HCT116 (cell line): ENCODE measurements around the gene NEURL4. TPM values are rescaled to one million over a fixed set of nuclear protein-coding genes. Genes with fewer than 3 reads are reported as not detected.
"Not testable (repeated sequence)": the region's sequence is repeated elsewhere in the genome, so short reads cannot be mapped to it uniquely, and the experiment has no call there.

Source experiments
- ATAC-seq: fragments of 200-7000 bp; cut with Tn5 transposase; 2 replicates; pipeline ENCODE4 v1.9.1; 2020; ENCODE audit warnings: mild to moderate bottlenecking, moderate library complexity
- BruUV-seq: library from RNA; stranded (reverse); fragments of 400-500 nt; replicated peaks from 2 replicates; lab custom pipeline; 2021; lab: Mats Ljungman, UMichigan
- CTCF ChIA-PET: fragments of 300-600 bp; sonication (Branson Sonifier 250); formaldehyde crosslinking; loops from one replicate; lab custom pipeline; 2021; ENCODE audit warnings: antibody characterized with exemption; lab: Charles Lee
- POLR2A ChIA-PET: fragments of 300-600, 350-600 bp; sonication (Branson Sonifier 250); formaldehyde crosslinking; loops from one replicate; lab custom pipeline; 2021; ENCODE audit warnings: antibody characterized with exemption; lab: Charles Lee
- RAD21 ChIA-PET, 2 experiments: fragments of 300-600 bp; sonication (Branson Sonifier 250); formaldehyde crosslinking; loops; one replicate each; lab custom pipeline; 2023; ENCODE audit warnings: low total read pairs in 2 of 2; ENCODE audit not compliant: uncharacterized antibody in 2 of 2, unreplicated experiment in 2 of 2, low non-redundant PET in 1 of 2; lab: Charles Lee
- DNase-seq: peaks from one replicate; pipeline ENCODE4 v3.0.0-alpha.2; 2010; ENCODE audit warnings: low read depth, low spot score
- H2AFZ ChIP-seq: fragments of 200-600 bp; shearing (Covaris generic), sonication (generic); 2 replicates; pipeline ENCODE4 v1.6.1; 2017; ENCODE audit warnings: low read depth, mixed run types, mixed read lengths, antibody characterized with exemption, low read length; ENCODE audit not compliant: poor library complexity, severe bottlenecking
- H3K27ac ChIP-seq: 2 replicates; pipeline ENCODE4 v1.5.1; 2012; ENCODE audit warnings: low read depth, low read length
- H3K27me3 ChIP-seq: fragments of 200-600 bp; sonication (generic); 2 replicates; pipeline ENCODE4 v1.6.1; 2016; ENCODE audit warnings: mixed run types, low read length, mixed read lengths; ENCODE audit not compliant: insufficient read depth
- H3K36me3 ChIP-seq, 2 experiments: fragments of 200-500 bp in 1 of 2; fragments of 200-600 bp in 1 of 2; sonication (Bioruptor generic) in 1 of 2; sonication (generic) in 1 of 2; 2 replicates each; pipeline versions ENCODE4 v1.5.1 to v1.6.1; 2014 to 2016; ENCODE audit warnings: low read length in 2 of 2, inconsistent platforms in 1 of 2, mixed read lengths in 1 of 2, mixed run types in 1 of 2; ENCODE audit not compliant: insufficient read depth in 2 of 2, control insufficient read depth in 1 of 2
- H3K4me1 ChIP-seq, 2 experiments: fragments of 200-600 bp in 1 of 2; sonication (generic) in 1 of 2; 2 replicates each; pipeline versions ENCODE4 v1.5.1 to v1.6.1; 2012 to 2017; ENCODE audit warnings: low read length in 2 of 2, inconsistent platforms in 1 of 2, mild to moderate bottlenecking in 1 of 2, mixed read lengths in 1 of 2, mixed run types in 1 of 2, moderate library complexity in 1 of 2; ENCODE audit not compliant: insufficient read depth in 2 of 2, control insufficient read depth in 1 of 2
- H3K4me2 ChIP-seq: fragments of 200-600 bp; sonication (generic); 2 replicates; pipeline ENCODE4 v1.6.1; 2017; ENCODE audit warnings: mixed run types, low read length, mixed read lengths
- H3K4me3 ChIP-seq, 2 experiments: fragments of 200-600 bp in 1 of 2; sonication (generic) in 1 of 2; replicated peaks in 1 of 2; 2 replicates each; pipeline ENCODE4 v1.5.1; 2011 to 2016; ENCODE audit warnings: low read length in 2 of 2, control low read depth in 1 of 2, low read depth in 1 of 2, mild to moderate bottlenecking in 1 of 2, mixed read lengths in 1 of 2, mixed run types in 1 of 2
- H3K79me2 ChIP-seq: fragments of 200-600 bp; sonication (generic); 2 replicates; pipeline ENCODE4 v1.6.1; 2017; ENCODE audit warnings: mild to moderate bottlenecking, mixed run types, low read length, moderate library complexity, mixed read lengths; ENCODE audit not compliant: insufficient read depth
- H3K9ac ChIP-seq: fragments of 200-600 bp; sonication (generic); 2 replicates; pipeline ENCODE4 v1.6.1; 2016; ENCODE audit warnings: low read length, mixed read lengths
- H3K9me2 ChIP-seq: fragments of 200-600 bp; sonication (generic), shearing (Covaris generic); 2 replicates; pipeline ENCODE4 v1.6.1; 2017; ENCODE audit warnings: mixed run types, mild to moderate bottlenecking, moderate library complexity; ENCODE audit not compliant: insufficient read depth
- H3K9me3 ChIP-seq, 2 experiments: fragments of 200-500 bp in 1 of 2; fragments of 200-600 bp in 1 of 2; sonication (Bioruptor generic) in 1 of 2; sonication (generic) in 1 of 2; 2 replicates each; pipeline ENCODE4 v1.6.1; 2014 to 2017; ENCODE audit warnings: low read length in 2 of 2, mixed read lengths in 2 of 2, inconsistent platforms in 1 of 2, low read depth in 1 of 2, mild to moderate bottlenecking in 1 of 2, mixed run types in 1 of 2, moderate library complexity in 1 of 2; ENCODE audit not compliant: control insufficient read depth in 1 of 2, insufficient read depth in 1 of 2
- H4K20me1 ChIP-seq: fragments of 200-600 bp; sonication (generic), shearing (Covaris generic); 2 replicates; pipeline ENCODE4 v1.6.1; 2017; ENCODE audit warnings: mixed run types, mild to moderate bottlenecking, moderate library complexity; ENCODE audit not compliant: insufficient read depth
- CEBPB ChIP-seq: IDR thresholded peaks from 2 replicates; pipeline ENCODE4 v1.6.1; 2012; ENCODE audit warnings: low read depth
- CTCF ChIP-seq, 3 experiments: fragments of 200-600 bp in 1 of 3; sonication (generic) in 1 of 3; IDR thresholded peaks in 2 of 3; conservative IDR thresholded peaks in 1 of 3; 2 replicates each; pipeline ENCODE4 v1.5.1; 2012 to 2017; ENCODE audit warnings: low read depth in 2 of 3, low read length in 2 of 3, antibody characterized with exemption in 1 of 3, borderline replicate concordance in 1 of 3, control low read depth in 1 of 3, mild to moderate bottlenecking in 1 of 3, mixed read lengths in 1 of 3, mixed run types in 1 of 3, moderate library complexity in 1 of 3; ENCODE audit not compliant: insufficient read depth in 1 of 3
- EGR1 ChIP-seq: IDR thresholded peaks from 2 replicates; pipeline ENCODE4 v1.6.1; 2012; ENCODE audit warnings: low read depth
- ELF1 ChIP-seq: IDR thresholded peaks from 2 replicates; pipeline ENCODE4 v1.6.1; 2012; ENCODE audit warnings: low read depth, borderline replicate concordance
- FOSL1 ChIP-seq: IDR thresholded peaks from 2 replicates; pipeline ENCODE4 v1.6.1; 2012; ENCODE audit warnings: low read depth
- JUND ChIP-seq: IDR thresholded peaks from 2 replicates; pipeline ENCODE4 v1.6.1; 2012
- RAD21 ChIP-seq: IDR thresholded peaks from 2 replicates; pipeline ENCODE4 v1.6.1; 2012; ENCODE audit warnings: low read depth, mild to moderate bottlenecking
- REST ChIP-seq: IDR thresholded peaks from 2 replicates; pipeline ENCODE4 v1.6.1; 2012; ENCODE audit warnings: low read depth
- SIN3A ChIP-seq: IDR thresholded peaks from 2 replicates; pipeline ENCODE4 v1.6.1; 2012; ENCODE audit warnings: low read depth
- SP1 ChIP-seq: IDR thresholded peaks from 2 replicates; pipeline ENCODE4 v1.6.1; 2012; ENCODE audit warnings: low read depth
- TCF7L2 ChIP-seq: IDR thresholded peaks from 2 replicates; pipeline ENCODE4 v1.7.0; 2011; ENCODE audit warnings: borderline replicate concordance, inconsistent platforms; ENCODE audit not compliant: insufficient read depth, insufficient read length; ENCODE audit errors: extremely low read depth
- YY1 ChIP-seq: IDR thresholded peaks from 2 replicates; pipeline ENCODE4 v1.6.1; 2011; ENCODE audit warnings: low read length, low read depth, moderate library complexity, mild to moderate bottlenecking; ENCODE audit not compliant: insufficient replicate concordance; ENCODE audit errors: extremely low read depth
- ZFX ChIP-seq: fragments of 450-650 bp; IDR thresholded peaks from 2 replicates; pipeline ENCODE4 v1.6.1; 2017
- ZNF274 ChIP-seq: fragments of 200-500 bp; sonication (Bioruptor generic); IDR thresholded peaks from 2 replicates; pipeline ENCODE4 v1.6.1; 2014; ENCODE audit warnings: mild to moderate bottlenecking, low read depth, low read length, inconsistent platforms
- intact Hi-C: fragments of 100-400 bp; cut with micrococcal nuclease; formaldehyde crosslinking; loops from 2 replicates; pipeline ENCODE4 v1.10.0; 2022
- total RNA-seq: library from RNA; stranded (reverse); gene quantifications from one replicate; pipeline ENCODE4 v1.2.1, GENCODE V29; 2021; ENCODE audit not compliant: unreplicated experiment

NEURL4 gene
- total RNA-seq, 1 experiment from 2014 or later = 56.9 TPM

GRCh38 chr17:7340179-7340578, 11.0 kb upstream of the NEURL4 start:
- DNase-seq = no peak
- BruUV-seq = no TSS peak
- intact Hi-C loops = no loop called here
- POLR2A ChIA-PET = no interaction called here
- H3K79me2 ChIP-seq = no peaks in the 10 kb centered on the region
- no peak overlapping the region for H3K9ac ChIP-seq
- TF ChIP-seq TCF7L2 = no peak
- TF ChIP-seq YY1 = no peak
- TF ChIP-seq SP1 = no peak
- no peak for TF ChIP-seq FOSL1
- no peak for TF ChIP-seq SIN3A
- TF ChIP-seq ZFX = no peak
- no peak for TF ChIP-seq RAD21
- no peak for TF ChIP-seq JUND
- no peak for TF ChIP-seq CTCF (IDR thresholded peaks at IDR 0.05 in 2 of 3, conservative IDR thresholded peaks at IDR 0.05 in 1 of 3; ENCODE audit: borderline replicate concordance in 1 of 3, insufficient read depth in 1 of 3, low read depth in 2 of 3, low read length in 2 of 3)
- no peak for TF ChIP-seq EGR1
- TF ChIP-seq CEBPB = no peak
- no peak for TF ChIP-seq REST
- TF ChIP-seq ZNF274 = no peak
- no peak for TF ChIP-seq ELF1
- H3K4me1 ChIP-seq = peaks cover 0 to 5% of the 10 kb centered on the region in 2 experiments; a peak in 2 of 4 replicates
- H3K9me2 ChIP-seq = no peaks in the 10 kb centered on the region
- CTCF ChIA-PET = no interaction called here
- no peaks in the 10 kb centered on the region for H3K36me3 ChIP-seq
- H3K4me2 ChIP-seq = no peak overlapping the region
- RAD21 ChIA-PET = no interaction called here
- H4K20me1 ChIP-seq = no peaks in the 10 kb centered on the region
- no peaks in the 10 kb centered on the region for H3K9me3 ChIP-seq
- no peak overlapping the region for H2AFZ ChIP-seq
- H3K4me3 ChIP-seq = no peak overlapping the region
- ATAC-seq = no peak
- no peaks in the 10 kb centered on the region for H3K27me3 ChIP-seq
- no peak overlapping the region for H3K27ac ChIP-seq

- H3K27ac ChIP-seq, H3K9ac ChIP-seq, H4K20me1 ChIP-seq, H3K9me2 ChIP-seq, ATAC-seq, H3K79me2 ChIP-seq, RAD21 ChIA-PET, intact Hi-C loops, H3K4me3 ChIP-seq, H3K27me3 ChIP-seq, H2AFZ ChIP-seq, H3K36me3 ChIP-seq, BruUV-seq, H3K4me2 ChIP-seq, POLR2A ChIA-PET, H3K9me3 ChIP-seq, CTCF ChIA-PET, H3K4me1 ChIP-seq, DNase-seq: not testable (repeated sequence)
These were observed 8.5 kb upstream of the NEURL4 start for GRCh38 chr17:7337600-7337999.
